H1 (cell line): ENCODE results near the gene EIF4A2. TPM values are rescaled to one million over a fixed set of nuclear protein-coding genes. Genes with fewer than 3 reads are reported as not detected.

Experiments
- CTCF ChIA-PET: fragments of 300-600 bp; sonication (Branson Sonifier 250); formaldehyde crosslinking; loops from one replicate; lab custom pipeline; 2021; ENCODE audit not compliant: partially characterized antibody; lab: Charles Lee
- POLR2A ChIA-PET: fragments of 300-600 bp; sonication (Branson Sonifier 250); formaldehyde crosslinking; loops from one replicate; lab custom pipeline; 2021; ENCODE audit warnings: inconsistent platforms; ENCODE audit not compliant: partially characterized antibody; lab: Charles Lee
- DNase-seq, 2 experiments: peaks; one replicate each; pipeline versions ENCODE4 v3.0.0 to v3.0.0-alpha.2; 2010 to 2022; ENCODE audit warnings: low spot score in 2 of 2, low read depth in 1 of 2, mixed read lengths in 1 of 2
- FAIRE-seq: peaks from 2 replicates; lab custom pipeline; 2011; peaks lifted over from hg19 to GRCh38; lab: Jason Lieb, UNC
- H2AFZ ChIP-seq: 2 replicates; pipeline ENCODE4 v1.8.1; 2012; ENCODE audit warnings: low read length, inconsistent platforms
- H2AK5ac ChIP-seq: 2 replicates; pipeline ENCODE4 v1.6.1; 2013; ENCODE audit warnings: low read depth, low read length
- H2BK120ac ChIP-seq: replicated peaks from 2 replicates; pipeline ENCODE3; 2013; ENCODE audit warnings: low read depth, low read length, inconsistent platforms
- H2BK12ac ChIP-seq: 2 replicates; pipeline ENCODE4 v1.6.1; 2013; ENCODE audit warnings: low read depth, low read length
- H2BK15ac ChIP-seq: 2 replicates; pipeline ENCODE4 v1.6.1; 2013; ENCODE audit warnings: low read length
- H2BK20ac ChIP-seq: 2 replicates; pipeline ENCODE4 v1.6.1; 2013; ENCODE audit warnings: low read length
- H2BK5ac ChIP-seq: 2 replicates; pipeline ENCODE4 v1.6.1; 2013; ENCODE audit warnings: low read depth, low read length
- H3K14ac ChIP-seq: 2 replicates; pipeline ENCODE4 v1.6.1; 2013; ENCODE audit warnings: inconsistent platforms; ENCODE audit not compliant: insufficient read length
- H3K18ac ChIP-seq: 2 replicates; pipeline ENCODE4 v1.6.1; 2013; ENCODE audit warnings: low read length; ENCODE audit errors: extremely low read depth
- H3K23ac ChIP-seq: 2 replicates; pipeline ENCODE4 v1.6.1; 2013; ENCODE audit warnings: inconsistent platforms; ENCODE audit not compliant: insufficient read length
- H3K23me2 ChIP-seq: 2 replicates; pipeline ENCODE4 v1.6.1; 2013; ENCODE audit warnings: low read depth, low read length
- H3K27ac ChIP-seq: 2 replicates; pipeline ENCODE4 v1.6.1; 2011; ENCODE audit warnings: low read depth, low read length, inconsistent platforms
- H3K27me3 ChIP-seq, 4 experiments: replicated peaks in 1 of 4; 1 replicate in 1 of 4; 2 replicates in 3 of 4; pipeline versions ENCODE4 v1.6.1 to v1.8.1; 2011 to 2013; ENCODE audit warnings: low read length in 3 of 4, mild to moderate bottlenecking in 3 of 4, inconsistent platforms in 2 of 4, mixed read lengths in 2 of 4, moderate library complexity in 1 of 4; ENCODE audit not compliant: control insufficient read depth in 3 of 4, insufficient read depth in 3 of 4; ENCODE audit errors: extremely low read depth in 1 of 4
- H3K36me3 ChIP-seq, 4 experiments: 2 replicates each; pipeline versions ENCODE4 v1.6.1 to v1.8.1; 2011 to 2013; ENCODE audit warnings: mild to moderate bottlenecking in 4 of 4, low read length in 3 of 4, moderate library complexity in 2 of 4, control low read depth in 1 of 4, inconsistent platforms in 1 of 4; ENCODE audit not compliant: insufficient read depth in 4 of 4, control insufficient read depth in 2 of 4
- H3K4ac ChIP-seq: replicated peaks from 2 replicates; pipeline ENCODE3; 2013; ENCODE audit warnings: low read length, low read depth, mixed read lengths, inconsistent platforms; ENCODE audit not compliant: insufficient read length
- H3K4me1 ChIP-seq, 4 experiments: replicated peaks in 1 of 4; 1 replicate in 1 of 4; 2 replicates in 3 of 4; pipeline versions ENCODE4 v1.6.1 to v1.8.1; 2011 to 2013; ENCODE audit warnings: low read length in 3 of 4, inconsistent platforms in 2 of 4, mixed read lengths in 1 of 4; ENCODE audit not compliant: insufficient read depth in 4 of 4, control insufficient read depth in 3 of 4
- H3K4me2 ChIP-seq, 2 experiments: 2 replicates each; pipeline versions ENCODE4 v1.6.1 to v1.8.1; 2011 to 2013; ENCODE audit warnings: low read depth in 2 of 2, low read length in 2 of 2, control low read depth in 1 of 2, inconsistent platforms in 1 of 2, mild to moderate bottlenecking in 1 of 2; ENCODE audit not compliant: insufficient read depth in 1 of 2
- H3K4me3 ChIP-seq, 4 experiments: fragments of 200-600, 300-600 bp in 1 of 4; sonication (generic), shearing (Covaris generic), sonication (Bioruptor Twin) in 1 of 4; 2 replicates each; pipeline versions ENCODE4 v1.5.1 to v1.8.1; 2011 to 2016; ENCODE audit warnings: low read length in 4 of 4, low read depth in 3 of 4, control low read depth in 2 of 4, inconsistent platforms in 2 of 4, mild to moderate bottlenecking in 2 of 4, mixed read lengths in 1 of 4, moderate library complexity in 1 of 4; ENCODE audit not compliant: insufficient read depth in 2 of 4; ENCODE audit errors: extremely low read depth in 1 of 4
- H3K56ac ChIP-seq: replicated peaks from 2 replicates; pipeline ENCODE3; 2013; ENCODE audit warnings: low read depth, mild to moderate bottlenecking, mixed read lengths, low read length, inconsistent platforms; ENCODE audit not compliant: insufficient read length
- H3K79me1 ChIP-seq: 2 replicates; pipeline ENCODE4 v1.6.1; 2013; ENCODE audit warnings: low read depth, low read length, control low read depth
- H3K79me2 ChIP-seq, 2 experiments: 2 replicates each; pipeline versions ENCODE4 v1.6.1 to v1.8.1; 2012 to 2013; ENCODE audit warnings: low read length in 2 of 2, mild to moderate bottlenecking in 2 of 2, inconsistent platforms in 1 of 2; ENCODE audit not compliant: insufficient read depth in 2 of 2, control insufficient read depth in 1 of 2
- H3K9ac ChIP-seq, 4 experiments: replicated peaks in 1 of 4; 1 replicate in 1 of 4; 2 replicates in 3 of 4; pipeline versions ENCODE4 v1.6.1 to v1.8.1; 2011 to 2013; ENCODE audit warnings: low read depth in 3 of 4, low read length in 3 of 4, control low read depth in 2 of 4, mild to moderate bottlenecking in 2 of 4, moderate library complexity in 2 of 4, inconsistent platforms in 1 of 4; ENCODE audit errors: extremely low read depth in 1 of 4
- H3K9me3 ChIP-seq, 2 experiments: 2 replicates each; pipeline versions ENCODE4 v1.6.1 to v1.8.1; 2012 to 2013; ENCODE audit warnings: mild to moderate bottlenecking in 2 of 2, moderate library complexity in 2 of 2, control low read depth in 1 of 2, inconsistent platforms in 1 of 2, low read depth in 1 of 2, low read length in 1 of 2, mixed read lengths in 1 of 2; ENCODE audit not compliant: insufficient read depth in 2 of 2
- H4K20me1 ChIP-seq, 2 experiments: replicated peaks in 1 of 2; 2 replicates each; pipeline versions ENCODE3 to v1.8.1; 2011 to 2013; ENCODE audit warnings: inconsistent platforms in 2 of 2, low read length in 2 of 2, mild to moderate bottlenecking in 1 of 2; ENCODE audit not compliant: insufficient read depth in 2 of 2, control insufficient read depth in 1 of 2
- H4K5ac ChIP-seq: 2 replicates; pipeline ENCODE4 v1.6.1; 2013; ENCODE audit warnings: low read length, low read depth, mixed read lengths, inconsistent platforms; ENCODE audit not compliant: insufficient read length
- H4K8ac ChIP-seq: 2 replicates; pipeline ENCODE4 v1.8.0; 2013; ENCODE audit warnings: mild to moderate bottlenecking, moderate library complexity, low read length, inconsistent platforms; ENCODE audit not compliant: insufficient read depth; ENCODE audit errors: extremely low read depth
- H4K91ac ChIP-seq: replicated peaks from 2 replicates; pipeline ENCODE3; 2013; ENCODE audit warnings: low read length, mixed read lengths, inconsistent platforms; ENCODE audit not compliant: insufficient read length
- CBX5 ChIP-seq: fragments of 300-800, 300-1000 bp; sonication (generic); IDR thresholded peaks from 2 replicates; pipeline ENCODE4 v1.7.1; 2016; ENCODE audit warnings: antibody characterized with exemption, low read length, low read depth
- CTCF ChIP-seq, 3 experiments: IDR thresholded peaks; 1 replicate in 2 of 3; 2 replicates in 1 of 3; pipeline versions ENCODE4 v1.5.1 to v1.6.1; 2011; ENCODE audit warnings: low read length in 3 of 3, mild to moderate bottlenecking in 3 of 3, inconsistent platforms in 2 of 3, low read depth in 1 of 3, moderate library complexity in 1 of 3; ENCODE audit not compliant: insufficient read depth in 1 of 3; ENCODE audit errors: control extremely low read depth in 1 of 3
- RAD21 ChIP-seq, 2 experiments: IDR thresholded peaks in 1 of 2; conservative IDR thresholded peaks in 1 of 2; 2 replicates each; pipeline ENCODE4 v1.6.1; 2011; ENCODE audit warnings: low read depth in 2 of 2, low read length in 2 of 2, improper control_type of control experiment in 1 of 2, inconsistent platforms in 1 of 2, mild to moderate bottlenecking in 1 of 2, moderate library complexity in 1 of 2
- WGBS, 2 experiments: shearing (Covaris generic) in 1 of 2; methylation state at CpG; one replicate each; pipeline versions ENCODE4 v1.1.6 to v1.1.7; 2013 to 2015; ENCODE audit warnings: low lambda C conversion rate in 2 of 2, mixed read lengths in 2 of 2, inconsistent platforms in 1 of 2, low coverage in 1 of 2, missing lambda C conversion rate in 1 of 2; ENCODE audit not compliant: insufficient replicate concordance in 2 of 2, insufficient coverage in 1 of 2, insufficient read length in 1 of 2; ENCODE audit errors: extremely low coverage in 1 of 2, missing lambda C conversion rate in 1 of 2; 5-methylcytosine and 5-hydroxymethylcytosine counted together
- polyA plus RNA-seq, 7 experiments: library from polyadenylated mRNA; depleted of rRNA in 3 of 7; stranded (reverse) in 5 of 7; unstranded in 2 of 7; fragments of >200 nt in 5 of 7; fragments of 200-250 nt in 2 of 7; gene quantifications; 1 replicate in 5 of 7; 2 replicates in 1 of 7; 4 replicates in 1 of 7; pipeline versions ENCODE4 v1.2.1 to v1.2.3, GENCODE V29; 2011 to 2013; ENCODE audit warnings: missing spikeins in 2 of 7, mixed read lengths in 2 of 7
- total RNA-seq: library from RNA; stranded (reverse); fragmentation: NEBNext Ultra II Directional; extraction: Animal tissue kit (Norgen Biotek cat#: 25700); gene quantifications from 2 replicates; pipeline ENCODE4 v1.2.1, GENCODE V29; 2021

The EIF4A2 gene
- total and polyA plus RNA-seq, 2 of the 8 experiments (the other 6 are each of a cell fraction or from before 2014, with no cell fraction given) = 527 to 604 TPM

- Histone ChIP-seq H2BK5ac (no peak overlapping the region), H3K27me3 (peaks cover 0 to 23% (median 14%) of the 10 kb centered on the region in 4 experiments; a peak in 5 of 7 replicates), H3K9ac (no peak overlapping the region), H2BK15ac (no peak overlapping the region), H3K9me3 (no peaks in the 10 kb centered on the region), H2AFZ (0 out of 2 replicates have a peak overlapping the region, but pooled peaks have one; percentile 92), H2BK12ac (no peak overlapping the region), H3K14ac (no peak overlapping the region), H2BK20ac (no peak overlapping the region), H3K79me2 (no peaks in the 10 kb centered on the region), H3K4ac (no peak overlapping the region), H3K4me3 (no peak overlapping the region), H3K79me1 (no peaks in the 10 kb centered on the region; the same call in 1 of the 2 replicates), H4K20me1 (no peaks in the 10 kb centered on the region), H3K23ac (no peak overlapping the region), H3K4me1 (peaks cover 7 to 23% (median 19%) of the 10 kb centered on the region in 4 experiments), H4K8ac (peak overlapping the region; percentile 91; the same call in 1 of the 2 replicates), H3K27ac (no peak overlapping the region), H3K36me3 (no peaks in the 10 kb centered on the region), H4K5ac (peak overlapping the region; percentile 55), H3K56ac (no peak overlapping the region), H4K91ac (no peak overlapping the region), H2BK120ac (no peak overlapping the region), H3K18ac (peak overlapping the region; percentile 73; the same call in 1 of the 2 replicates), H3K4me2 (no peak overlapping the region), H2AK5ac (no peak overlapping the region), H3K23me2 (peaks cover 11% of the 10 kb centered on the region; the same call in 1 of the 2 replicates)
- ChIA-PET POLR2A (interaction anchor here (0.6 to 7.4 kb wide), 7 partner anchors 15 to 344 kb away, joined by 3 to 73 read pairs (median 4); partner anchors contain the start of genes EIF4A2 and ST6GAL1), CTCF (interaction anchor here (0.6 to 5.4 kb wide), 32 partner anchors 9 to 488 kb away, joined by 3 to 43 read pairs (median 4); partner anchors contain the start of gene TBCCD1)
- DNase-seq = no peak
- WGBS, 2 experiments = 64% methylated on average over 11 of the region's 11 CpGs; no CpG with 5 or more reads in 1 of the 2 experiments
- FAIRE-seq = peak; percentile 77
- TF ChIP-seq RAD21 (IDR thresholded peaks at IDR 0.05 in 1 of 2, conservative IDR thresholded peaks at IDR 0.05 in 1 of 2; ENCODE audit: low read depth in 2 of 2, low read length in 2 of 2) (peak; percentile 73 to 78), CTCF (IDR thresholded peaks at IDR 0.05; ENCODE audit: control extremely low read depth in 1 of 3, insufficient read depth in 1 of 3, low read depth in 1 of 3, low read length in 3 of 3) (peak in 2 of 3 experiments; percentile 41 to 57; a peak in 2 of 4 replicates), CBX5 (no peak)
These were observed 38.3 kb downstream of the EIF4A2 start for GRCh38 chr3:186821429-186822387.
